ENCODE data around the gene PGAM1. TPM values are rescaled to one million over a fixed set of nuclear protein-coding genes. Genes with fewer than 3 reads are reported as not detected.

The PGAM1 gene
- total RNA-seq, 4 donors from 2014 or later = 142 to 166 (median 155) TPM

- 89 to 90% methylated on average over 7 to 8 of the region's 8 CpGs for WGBS, 2 donors
- H3K27me3 ChIP-seq = no peaks in the 10 kb centered on the region
- H3K36me3 ChIP-seq = peaks cover 0 to 98% (median 6%) of the 10 kb centered on the region in 3 donors
- TF ChIP-seq EP300 (IDR thresholded peaks at IDR 0.05) = no peak
- no peak overlapping the region for H3K27ac ChIP-seq
- H3K4me3 ChIP-seq = no peak overlapping the region
- H3K4me1 ChIP-seq = no peaks in the 10 kb centered on the region
- H3K9me3 ChIP-seq = no peaks in the 10 kb centered on the region
- DNase-seq (ENCODE audit: low spot score in 2 of 2) = no peak
Measured at GRCh38 chr10:97381626-97382025, 44.4 kb upstream of the PGAM1 start.

DNA sequence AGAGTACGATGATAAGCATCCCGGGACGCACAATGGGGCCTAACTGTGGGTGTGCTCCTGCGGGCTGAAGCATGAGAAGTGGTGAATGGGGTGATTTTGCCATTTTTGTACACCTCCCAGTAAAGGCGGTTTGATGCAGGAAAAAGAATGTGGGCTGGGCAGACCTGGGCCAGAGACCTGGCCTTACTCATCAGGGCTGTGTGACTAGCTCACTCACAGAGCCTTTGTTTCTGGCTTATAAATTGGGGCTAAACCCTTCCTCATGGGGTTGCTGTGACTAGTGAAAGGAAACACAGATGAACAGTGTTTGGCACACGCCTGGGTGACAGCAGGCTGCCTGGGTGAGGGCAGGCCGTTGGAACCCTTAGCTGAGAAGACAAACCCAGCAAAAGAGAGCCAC is 42.8 kb upstream of the PGAM1 start:
- DNase-seq (ENCODE audit: low spot score in 2 of 2) = no peak
- peaks cover 0 to 98% (median 6%) of the 10 kb centered on the region in 3 donors for H3K36me3 ChIP-seq
- no peaks in the 10 kb centered on the region for H3K27me3 ChIP-seq
- no peak for TF ChIP-seq POLR2A (IDR thresholded peaks at IDR 0.05)
- no peak for TF ChIP-seq EP300 (IDR thresholded peaks at IDR 0.05)
- no peak for TF ChIP-seq CTCF (IDR thresholded peaks at IDR 0.05)
- no peaks in the 10 kb centered on the region for H3K9me3 ChIP-seq
- no peak overlapping the region for H3K4me3 ChIP-seq
- no peak overlapping the region for H3K27ac ChIP-seq
- no peaks in the 10 kb centered on the region for H3K4me1 ChIP-seq
- 88 to 91% methylated on average over 7 of the region's 7 CpGs for WGBS, 2 donors

DNA sequence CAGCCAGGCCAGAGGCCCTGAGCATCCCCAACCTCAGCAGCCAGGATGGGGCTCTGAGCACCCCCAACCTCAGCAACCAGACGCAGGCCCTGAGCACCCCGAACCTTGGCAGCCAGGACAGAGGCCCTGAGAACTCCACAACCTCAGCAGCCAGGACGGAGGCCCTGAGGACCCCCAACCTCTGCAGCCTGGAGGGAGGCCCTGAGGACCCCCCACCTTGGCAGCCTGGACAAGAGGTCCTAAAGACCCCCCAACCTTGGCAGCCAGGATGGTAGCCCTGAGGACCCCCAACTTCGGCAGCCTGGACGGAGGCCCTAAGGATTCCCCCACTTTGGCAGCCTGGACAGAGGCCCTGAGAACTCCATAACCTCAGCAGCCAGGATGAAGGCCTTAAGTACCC is 41.8 kb upstream of the PGAM1 start:
- no peak overlapping the region for H3K4me3 ChIP-seq
- H3K9me3 ChIP-seq = no peaks in the 10 kb centered on the region
- WGBS, 2 donors = 90 to 100% methylated on average over 2 to 3 of the region's 5 CpGs
- H3K36me3 ChIP-seq = peaks cover 0 to 98% (median 6%) of the 10 kb centered on the region in 3 donors
- H3K27me3 ChIP-seq = no peaks in the 10 kb centered on the region
- DNase-seq (ENCODE audit: low spot score in 2 of 2) = no peak
- no peaks in the 10 kb centered on the region for H3K4me1 ChIP-seq
- TF ChIP-seq POLR2A (IDR thresholded peaks at IDR 0.05) (no peak), CTCF (IDR thresholded peaks at IDR 0.05) (no peak), EP300 (IDR thresholded peaks at IDR 0.05) (no peak)
- no peak overlapping the region for H3K27ac ChIP-seq

GRCh38 chr10:97384641-97385040 is 41.4 kb upstream of the PGAM1 start:
- DNase-seq (ENCODE audit: low spot score in 2 of 2) = no peak
- Histone ChIP-seq H3K9me3 (no peaks in the 10 kb centered on the region), H3K4me1 (no peaks in the 10 kb centered on the region), H3K36me3 (peaks cover 0 to 98% (median 11%) of the 10 kb centered on the region in 3 donors), H3K27ac (no peak overlapping the region), H3K4me3 (no peak overlapping the region), H3K27me3 (no peaks in the 10 kb centered on the region)
- TF ChIP-seq POLR2A (IDR thresholded peaks at IDR 0.05) = no peak
- no peak for TF ChIP-seq CTCF (IDR thresholded peaks at IDR 0.05)
- TF ChIP-seq EP300 (IDR thresholded peaks at IDR 0.05) = no peak
- 87 to 100% methylated on average over 3 to 6 of the region's 6 CpGs for WGBS, 2 donors

- H3K36me3 ChIP-seq = peaks cover 0 to 98% (median 17%) of the 10 kb centered on the region in 3 donors
Measured at GRCh38 chr10:97385565-97385964, 40.4 kb upstream of the PGAM1 start.

More at GRCh38 chr10:97385565-97385964, 40.4 kb upstream of the PGAM1 start:
- no peak for DNase-seq (ENCODE audit: low spot score in 2 of 2)
- no peak overlapping the region for H3K27ac ChIP-seq
- 86 to 88% methylated on average over 7 of the region's 7 CpGs for WGBS, 2 donors
- H3K27me3 ChIP-seq = no peaks in the 10 kb centered on the region
- H3K9me3 ChIP-seq = no peaks in the 10 kb centered on the region
- no peak overlapping the region for H3K4me3 ChIP-seq
- no peaks in the 10 kb centered on the region for H3K4me1 ChIP-seq
- TF ChIP-seq EP300 (IDR thresholded peaks at IDR 0.05) = no peak
- no peak for TF ChIP-seq POLR2A (IDR thresholded peaks at IDR 0.05)
- no peak for TF ChIP-seq CTCF (IDR thresholded peaks at IDR 0.05)
